GM10847 (cell line): ENCODE results near the gene EEF1AKMT3.

Source experiments
- POLR2A ChIP-seq: IDR thresholded peaks from 2 replicates; pipeline ENCODE4 v1.6.1; 2011; ENCODE audit not compliant: insufficient read length; ENCODE audit errors: extremely low read depth

Gene EEF1AKMT3

DNA sequence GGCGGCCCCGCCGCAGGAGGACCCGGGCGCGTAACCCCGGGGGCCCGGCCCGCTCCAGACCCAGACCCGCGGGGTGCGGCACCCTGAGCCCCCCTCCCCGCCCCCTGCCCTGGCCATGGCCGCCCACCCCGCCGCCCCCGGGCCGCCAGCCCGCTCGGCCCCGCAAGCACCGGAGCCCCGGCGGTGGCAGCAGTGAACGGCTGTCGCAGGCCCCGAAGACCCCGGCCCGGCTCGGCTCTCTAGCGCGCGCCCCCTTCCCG, 17.3 kb upstream of the EEF1AKMT3 start:
- TF ChIP-seq POLR2A = no peak

DNA sequence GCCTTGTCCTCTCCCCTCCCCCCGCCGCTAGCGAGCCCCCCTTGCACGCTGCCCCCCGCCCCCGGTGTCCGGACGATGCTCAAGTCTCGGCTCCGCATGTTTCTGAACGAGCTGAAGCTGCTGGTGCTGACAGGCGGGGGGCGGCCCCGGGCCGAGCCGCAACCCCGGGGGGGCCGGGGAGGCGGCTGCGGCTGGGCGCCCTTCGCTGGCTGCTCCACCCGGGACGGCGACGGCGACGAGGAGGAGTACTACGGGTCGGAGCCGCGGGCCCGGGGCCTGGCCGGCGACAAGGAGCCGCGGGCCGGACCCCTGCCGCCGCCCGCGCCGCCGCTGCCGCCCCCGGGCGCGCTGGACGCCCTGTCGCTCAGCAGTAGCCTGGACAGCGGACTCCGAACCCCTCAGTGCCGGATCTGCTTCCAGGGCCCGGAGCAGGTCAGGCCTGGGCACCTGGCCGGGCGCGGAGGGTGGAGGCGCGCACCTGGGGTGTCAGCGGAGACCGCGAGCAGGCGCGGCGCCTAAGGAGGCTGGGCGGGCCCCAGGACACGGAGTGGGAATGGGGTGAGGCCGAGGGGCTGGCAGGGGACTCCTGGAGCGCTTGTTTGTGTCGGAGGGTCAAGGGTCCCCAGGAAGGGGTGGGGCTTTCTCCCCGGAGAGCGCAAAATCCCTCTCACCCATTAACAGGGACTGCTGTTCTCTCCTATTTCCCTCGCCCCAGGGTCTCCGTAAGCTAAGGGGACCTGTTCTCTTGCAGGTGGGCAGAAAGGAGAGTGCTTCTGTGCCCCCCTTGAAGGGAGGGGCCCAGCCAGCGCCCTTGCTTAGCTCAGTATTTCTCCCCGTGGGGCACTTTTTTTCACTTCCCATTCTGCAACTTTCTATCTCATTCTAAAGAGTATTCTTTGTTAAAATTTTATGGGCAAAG, 16.7 kb upstream of the EEF1AKMT3 start:
- TF ChIP-seq POLR2A = no peak

- TF ChIP-seq POLR2A = no peak
Measured at GRCh38 chr12:57756406-57757341, 15.7 kb upstream of the EEF1AKMT3 start.

DNA sequence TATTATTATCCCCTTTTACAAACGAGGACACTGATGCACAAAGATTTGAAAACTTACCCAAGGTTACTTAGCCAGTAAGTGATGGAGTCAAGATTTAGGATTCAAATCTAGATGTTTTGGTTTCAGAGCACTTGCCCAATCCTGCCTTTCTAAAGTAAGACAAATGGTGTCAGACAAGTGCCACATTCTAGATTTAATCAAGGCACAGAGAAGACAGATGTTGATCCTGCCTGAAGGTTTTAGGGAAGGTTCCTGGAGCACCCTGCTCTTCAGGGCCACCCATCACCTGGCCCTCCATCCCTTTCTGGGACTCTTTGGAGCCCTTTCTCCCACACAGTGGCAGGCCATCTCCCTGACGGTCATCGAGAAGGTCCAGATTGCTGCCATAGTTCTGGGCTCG, 14.6 kb upstream of the EEF1AKMT3 start:
- TF ChIP-seq POLR2A = no peak

- TF ChIP-seq POLR2A = no peak
Measured at GRCh38 chr12:57758552-57759359, 13.7 kb upstream of the EEF1AKMT3 start.

DNA sequence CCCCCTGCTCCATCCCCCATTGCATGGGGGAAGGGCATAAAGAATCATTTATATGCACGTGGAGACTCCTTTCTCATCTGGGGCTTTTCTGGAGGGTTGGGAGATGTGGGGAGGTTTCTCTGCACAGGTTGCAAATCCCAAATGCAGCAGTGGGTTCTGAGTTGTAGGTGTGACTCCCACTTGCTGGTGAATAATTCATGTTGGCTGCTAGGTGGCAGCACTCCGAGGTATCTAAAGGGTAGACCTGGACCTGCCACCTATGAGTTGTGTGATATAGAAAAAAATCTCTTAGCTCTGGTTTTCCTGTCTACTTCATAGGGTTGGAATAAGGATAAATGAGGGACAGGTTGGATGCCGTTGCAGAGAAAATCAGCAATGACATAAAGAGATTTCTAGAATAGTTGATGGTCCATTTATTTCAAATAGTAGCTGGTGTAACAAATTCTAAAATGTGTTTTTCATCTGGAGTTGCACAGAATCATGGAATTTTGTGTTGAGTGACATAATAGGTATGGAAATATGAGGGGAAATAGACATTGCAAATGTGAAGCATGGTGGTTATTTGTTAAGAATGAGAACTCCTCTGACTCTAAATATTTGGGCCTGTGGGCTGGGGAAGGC, 12.9 kb upstream of the EEF1AKMT3 start:
- no peak for TF ChIP-seq POLR2A

DNA sequence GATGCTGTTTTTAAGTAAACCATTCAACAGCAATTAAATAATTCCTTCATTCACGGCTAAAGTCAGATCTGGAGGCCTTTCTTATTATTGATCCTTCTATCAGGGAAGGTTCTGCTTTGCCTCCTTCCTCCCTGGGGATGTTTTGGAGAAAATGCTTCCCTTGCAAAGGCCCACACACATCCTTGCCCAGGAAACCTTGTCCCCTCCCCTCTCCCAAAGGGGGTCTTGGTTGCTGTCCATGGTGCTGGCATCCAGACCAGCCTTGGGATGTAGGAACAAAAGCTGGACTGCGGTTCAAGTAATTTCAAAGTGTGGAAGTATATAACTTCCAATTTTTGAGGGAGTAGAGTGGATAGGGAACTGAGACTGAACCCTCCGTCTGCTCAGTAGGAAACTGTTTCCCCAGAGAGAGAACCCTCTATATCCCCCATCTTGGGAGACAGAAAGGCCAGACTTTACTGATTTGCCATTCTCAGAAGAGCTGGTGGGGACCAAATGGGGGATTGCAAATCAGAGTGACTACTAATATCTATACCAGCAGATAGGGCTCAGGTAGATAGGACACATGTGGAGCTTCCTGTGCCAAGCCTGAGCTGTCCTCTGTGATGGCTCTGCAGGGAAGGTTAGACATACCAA, 11.9 kb upstream of the EEF1AKMT3 start:
- TF ChIP-seq POLR2A = no peak

DNA sequence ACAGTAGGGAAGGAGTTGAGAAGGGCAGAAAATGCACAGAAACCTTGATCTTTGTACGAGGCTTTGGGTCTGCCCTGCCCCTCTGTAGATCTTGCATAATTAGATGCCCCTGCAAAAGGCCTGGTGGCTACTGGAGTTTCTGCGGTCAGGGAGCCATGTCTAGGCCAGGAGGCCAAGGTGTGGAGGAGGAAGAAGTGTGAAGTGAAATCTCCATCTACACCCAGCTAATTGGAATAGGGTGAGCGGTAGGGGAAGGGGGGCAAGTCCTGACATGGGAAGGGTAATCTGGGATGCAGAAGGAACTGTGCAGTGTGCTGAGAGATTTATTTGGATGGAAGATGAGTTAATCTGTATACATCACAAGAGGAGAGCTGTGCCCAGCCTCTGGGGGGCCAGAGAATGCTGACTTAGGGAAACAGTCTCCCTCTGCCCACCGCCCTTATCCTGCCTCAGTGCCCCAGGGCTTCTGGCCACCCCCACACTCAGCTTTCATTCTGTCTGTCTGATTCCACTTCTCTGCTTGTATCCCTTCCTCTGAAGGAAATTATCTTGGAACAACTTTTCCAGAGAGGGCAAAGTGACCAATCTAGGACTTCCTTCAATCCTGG, 10.9 kb upstream of the EEF1AKMT3 start:
- TF ChIP-seq POLR2A = no peak

GRCh38 chr12:57762463-57762862, 10.0 kb upstream of the EEF1AKMT3 start:
- TF ChIP-seq POLR2A = no peak

DNA sequence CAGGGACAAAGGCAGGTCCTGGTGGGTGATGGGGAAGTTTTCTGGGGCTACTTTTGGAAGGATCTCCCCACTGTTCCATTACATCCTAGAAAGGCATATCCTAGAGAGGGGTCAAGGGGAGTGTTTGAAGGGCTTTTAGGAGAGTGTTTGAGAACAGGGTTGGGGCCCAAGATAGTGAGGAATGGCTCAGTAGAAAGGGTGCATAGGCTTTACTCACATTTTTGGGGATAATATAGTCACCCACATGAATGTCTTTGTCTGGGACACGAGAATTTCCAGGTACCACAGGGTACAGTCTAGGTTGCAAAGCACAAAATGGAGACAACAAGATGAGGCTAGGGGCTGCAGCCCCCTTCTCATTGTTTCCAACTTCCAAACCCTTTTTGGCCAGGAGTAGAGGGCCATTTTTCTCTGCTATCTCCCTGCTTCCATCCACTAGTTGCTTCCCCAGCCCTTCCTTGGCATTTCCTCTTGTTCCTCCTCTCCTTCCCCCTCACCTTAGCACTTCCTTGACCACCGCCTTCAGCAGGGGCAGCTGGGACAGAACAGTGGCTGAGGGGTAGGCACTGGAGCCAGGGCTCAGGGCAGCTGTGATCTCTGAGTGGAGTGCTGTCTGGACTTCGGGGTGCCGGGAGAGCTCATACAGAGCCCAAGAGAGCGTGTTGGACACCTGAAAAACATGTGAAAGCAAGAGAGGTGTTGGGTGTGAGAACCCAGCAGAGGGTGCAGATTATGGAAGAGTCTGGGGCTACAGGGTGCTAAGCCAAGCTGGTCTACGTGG, 8.3 kb upstream of the EEF1AKMT3 start:
- no peak for TF ChIP-seq POLR2A

DNA sequence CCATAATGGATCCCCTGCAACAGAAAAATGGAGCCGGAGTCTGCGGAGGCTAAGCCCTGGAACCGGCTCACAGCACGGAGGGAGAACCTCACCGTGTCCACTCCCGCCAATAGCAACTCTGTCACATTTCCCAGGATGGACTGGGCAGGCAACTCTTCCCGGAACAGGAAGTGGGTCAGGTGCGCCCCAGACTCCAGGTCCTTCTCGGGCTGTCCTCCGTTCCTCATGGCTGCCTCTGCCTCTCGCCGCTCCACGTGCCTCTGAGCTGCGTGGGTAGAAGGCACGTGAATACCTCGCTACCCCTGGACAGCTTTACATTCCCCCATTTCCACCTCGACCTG, 7.8 kb upstream of the EEF1AKMT3 start:
- no peak for TF ChIP-seq POLR2A

DNA sequence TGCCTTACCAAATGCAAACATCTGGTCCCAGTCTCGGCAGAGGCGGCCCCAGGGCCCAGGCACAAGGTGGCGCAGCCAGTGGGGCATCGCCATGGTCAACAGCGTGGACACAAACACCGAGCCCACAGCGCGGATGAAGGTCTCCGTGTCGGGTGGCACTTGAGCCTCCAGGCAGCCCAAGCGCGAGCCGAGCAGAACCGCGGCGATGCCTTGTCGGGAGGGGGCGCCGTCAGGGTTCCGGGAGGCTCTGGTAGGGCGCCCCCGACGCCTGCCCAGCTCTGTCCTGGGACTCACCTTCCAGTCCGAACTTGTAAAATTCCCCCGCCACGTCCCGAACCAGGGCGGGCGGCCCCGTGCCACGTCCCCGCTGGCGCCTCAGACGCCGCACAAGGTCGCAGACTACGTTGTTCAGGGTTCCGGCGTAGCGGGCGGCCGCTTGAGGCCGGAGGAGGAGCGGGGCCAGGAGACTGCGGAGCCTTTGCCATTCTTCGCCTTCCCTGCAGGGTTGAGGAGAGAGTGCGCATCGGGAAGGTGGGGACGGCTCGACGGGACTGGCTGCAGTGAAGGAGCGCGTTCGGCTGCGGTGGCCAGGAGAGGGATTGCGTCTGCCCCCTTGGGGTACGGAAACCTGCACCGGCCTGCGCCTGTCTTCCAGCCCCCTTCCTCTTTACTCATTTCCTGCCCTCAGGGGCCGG, 7.3 kb upstream of the EEF1AKMT3 start:
- no peak for TF ChIP-seq POLR2A
